ENCODE data around the gene RYR3. TPM values are rescaled to one million over a fixed set of nuclear protein-coding genes. Genes with fewer than 3 reads are reported as not detected.

RYR3 gene
- total RNA-seq, 1 donor from 2014 or later = 2.2 TPM

DNA sequence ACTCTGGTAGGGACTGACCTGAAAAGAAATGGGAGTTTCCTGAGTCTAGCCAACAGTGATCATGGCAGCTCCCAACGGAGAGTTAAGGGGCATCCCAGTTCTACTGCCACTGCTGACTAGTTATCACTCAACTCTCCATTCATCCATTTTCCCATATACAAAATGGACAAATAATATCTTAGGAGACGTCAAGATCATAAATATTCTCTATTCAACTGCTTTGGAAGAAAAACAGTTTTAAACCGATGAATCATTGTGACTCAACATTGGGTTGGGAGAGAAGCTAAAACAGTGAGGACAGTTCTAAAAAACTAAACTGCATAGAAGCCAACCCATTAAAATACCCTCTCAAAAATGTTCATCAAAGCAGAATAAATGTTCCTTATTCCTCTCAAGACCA is 600.0 kb downstream of the RYR3 start:
- TF ChIP-seq, protein P1, sequence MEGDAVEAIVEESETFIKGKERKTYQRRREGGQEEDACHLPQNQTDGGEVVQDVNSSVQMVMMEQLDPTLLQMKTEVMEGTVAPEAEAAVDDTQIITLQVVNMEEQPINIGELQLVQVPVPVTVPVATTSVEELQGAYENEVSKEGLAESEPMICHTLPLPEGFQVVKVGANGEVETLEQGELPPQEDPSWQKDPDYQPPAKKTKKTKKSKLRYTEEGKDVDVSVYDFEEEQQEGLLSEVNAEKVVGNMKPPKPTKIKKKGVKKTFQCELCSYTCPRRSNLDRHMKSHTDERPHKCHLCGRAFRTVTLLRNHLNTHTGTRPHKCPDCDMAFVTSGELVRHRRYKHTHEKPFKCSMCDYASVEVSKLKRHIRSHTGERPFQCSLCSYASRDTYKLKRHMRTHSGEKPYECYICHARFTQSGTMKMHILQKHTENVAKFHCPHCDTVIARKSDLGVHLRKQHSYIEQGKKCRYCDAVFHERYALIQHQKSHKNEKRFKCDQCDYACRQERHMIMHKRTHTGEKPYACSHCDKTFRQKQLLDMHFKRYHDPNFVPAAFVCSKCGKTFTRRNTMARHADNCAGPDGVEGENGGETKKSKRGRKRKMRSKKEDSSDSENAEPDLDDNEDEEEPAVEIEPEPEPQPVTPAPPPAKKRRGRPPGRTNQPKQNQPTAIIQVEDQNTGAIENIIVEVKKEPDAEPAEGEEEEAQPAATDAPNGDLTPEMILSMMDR (conservative IDR thresholded peaks at IDR 0.05) = no peak
- Mint-ChIP-seq H3K27me3 (no peaks in the 10 kb centered on the region), H3K9me3 (no peaks in the 10 kb centered on the region), H3K27ac (no peak overlapping the region), H3K36me3 (no peaks in the 10 kb centered on the region), H3K4me3 (no peak overlapping the region), H3K4me1 (ENCODE audit: unreplicated experiment) (peaks cover 16% of the 10 kb centered on the region)
- no peak for DNase-seq (ENCODE audit: extremely low spot score, unreplicated experiment)

DNA sequence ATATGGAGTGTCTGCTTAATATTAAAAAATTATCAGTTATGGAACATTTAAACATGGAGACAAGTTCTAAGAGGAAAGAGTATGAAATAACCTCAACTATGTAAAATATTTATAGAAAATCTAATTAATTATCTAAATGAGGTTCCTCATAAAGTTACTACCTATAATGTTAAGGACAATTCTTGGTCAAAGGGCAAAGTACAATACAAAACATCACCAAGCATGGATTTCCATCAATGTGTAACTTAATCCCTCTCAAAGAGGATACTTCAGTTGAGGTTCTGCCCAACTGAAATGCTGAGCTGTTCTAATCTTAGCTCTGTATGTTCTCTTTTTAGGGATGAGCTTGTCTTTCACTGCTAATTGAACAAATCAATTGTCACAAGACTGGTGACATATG is 601.6 kb downstream of the RYR3 start:
- no peaks in the 10 kb centered on the region for H3K36me3 Mint-ChIP-seq
- no peak for DNase-seq (ENCODE audit: extremely low spot score, unreplicated experiment)
- H3K27me3 Mint-ChIP-seq = no peaks in the 10 kb centered on the region
- H3K9me3 Mint-ChIP-seq = peaks cover 5% of the 10 kb centered on the region
- peaks cover 22% of the 10 kb centered on the region for H3K4me1 Mint-ChIP-seq (ENCODE audit: unreplicated experiment)
- TF ChIP-seq, protein P1 (conservative IDR thresholded peaks at IDR 0.05) = no peak
- H3K4me3 Mint-ChIP-seq = no peak overlapping the region
- no peak overlapping the region for H3K27ac Mint-ChIP-seq

DNA sequence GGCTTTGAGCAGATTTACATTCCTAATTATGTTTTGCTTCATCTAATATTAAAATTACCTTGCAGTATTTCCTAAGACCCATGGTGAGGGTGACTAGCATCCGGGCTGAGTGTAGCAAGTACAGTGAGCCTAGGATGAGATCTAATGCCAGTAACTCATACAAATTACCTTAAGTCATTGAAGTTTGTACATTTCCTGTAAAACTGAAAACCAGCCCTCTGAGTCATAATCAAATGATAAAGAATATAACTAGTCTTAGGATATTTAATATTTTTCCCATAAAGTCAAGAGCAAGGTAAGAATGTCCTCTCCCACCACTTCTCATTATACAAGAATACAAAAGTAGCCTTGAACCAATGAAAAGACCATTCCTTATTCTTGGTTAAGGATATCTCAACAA is 602.7 kb downstream of the RYR3 start:
- Mint-ChIP-seq H3K27me3 (no peaks in the 10 kb centered on the region), H3K27ac (no peak overlapping the region)

More for the DNA sequence above, 602.7 kb downstream of the RYR3 start:
- no peak for DNase-seq (ENCODE audit: extremely low spot score, unreplicated experiment)
- Mint-ChIP-seq H3K4me3 (no peak overlapping the region), H3K36me3 (no peaks in the 10 kb centered on the region), H3K4me1 (ENCODE audit: unreplicated experiment) (peaks cover 22% of the 10 kb centered on the region), H3K9me3 (peaks cover 5% of the 10 kb centered on the region)
- TF ChIP-seq, protein P1 (conservative IDR thresholded peaks at IDR 0.05) = no peak

Other genes starting within 250 kb of the RYR3 start
- 15.8 and 22.1 TPM in 2 replicates for gene FMN1, start 116.3 kb upstream of the RYR3 start, total RNA-seq (ENCODE audit: low replicate concordance)

Measured in type B pancreatic cell (in vitro differentiated cells).